GM12878 (cell line): Measurements from ENCODE around the gene EPB41. TPM values are rescaled to one million over a fixed set of nuclear protein-coding genes. Genes with fewer than 3 reads are reported as not detected.

ENCODE experiments used
- ASH2L ChIP-seq: fragments of 300-600, 200-600 bp; sonication (generic); IDR thresholded peaks from 2 replicates; pipeline ENCODE4 v1.6.1; 2017; ENCODE audit warnings: low read depth, mild to moderate bottlenecking, borderline replicate concordance
- ESRRA ChIP-seq: IDR thresholded peaks from 2 replicates; pipeline ENCODE4 v1.6.1; 2012; ENCODE audit warnings: mild to moderate bottlenecking, low read length, improper control_type of control experiment
- ETV6 ChIP-seq, 2 experiments: fragments of 450-650 bp in 1 of 2; IDR thresholded peaks in 1 of 2; conservative IDR thresholded peaks in 1 of 2; 2 replicates each; pipeline ENCODE4 v1.6.1; 2014; ENCODE audit warnings: antibody characterized with exemption in 1 of 2, borderline replicate concordance in 1 of 2, low read depth in 1 of 2, mild to moderate bottlenecking in 1 of 2, moderate library complexity in 1 of 2
- EZH2 ChIP-seq: IDR thresholded peaks from 2 replicates; pipeline ENCODE4 v1.6.1; 2012; ENCODE audit warnings: low read depth, mild to moderate bottlenecking, control low read depth, inconsistent platforms, low read length, borderline replicate concordance; ENCODE audit not compliant: control insufficient read depth
- HCFC1 ChIP-seq: fragments of 150-350 bp; IDR thresholded peaks from 2 replicates; pipeline ENCODE4 v1.6.1; 2014; ENCODE audit warnings: low read length
- HDAC2 ChIP-seq: fragments of 200-600 bp; sonication (generic); IDR thresholded peaks from 2 replicates; pipeline ENCODE4 v1.6.1; 2017
- IKZF1 ChIP-seq: fragments of 450-650 bp; conservative IDR thresholded peaks from 2 replicates; pipeline ENCODE4 v1.6.1; 2017; ENCODE audit warnings: antibody characterized with exemption, mild to moderate bottlenecking
- IKZF2 ChIP-seq, 2 experiments: fragments of 450-650 bp; IDR thresholded peaks; 2 replicates each; pipeline ENCODE4 v1.6.1; 2017; ENCODE audit warnings: mild to moderate bottlenecking in 2 of 2, moderate library complexity in 2 of 2
- JUND ChIP-seq: IDR thresholded peaks from 2 replicates; pipeline ENCODE4 v1.6.1; 2012; ENCODE audit warnings: low read depth, mild to moderate bottlenecking, low read length, improper control_type of control experiment, moderate library complexity
- SMC3 ChIP-seq: IDR thresholded peaks from 2 replicates; pipeline ENCODE4 v1.6.1; 2011; ENCODE audit warnings: low read length, improper control_type of control experiment, borderline replicate concordance
- SREBF1 ChIP-seq: IDR thresholded peaks from 2 replicates; pipeline ENCODE4 v1.6.1; 2012; ENCODE audit warnings: mild to moderate bottlenecking, low read length
- SRF ChIP-seq, 2 experiments: IDR thresholded peaks; 2 replicates each; pipeline ENCODE4 v1.6.1; 2011; ENCODE audit warnings: low read depth in 2 of 2, low read length in 2 of 2, mild to moderate bottlenecking in 1 of 2, moderate library complexity in 1 of 2
- STAT3 ChIP-seq: IDR thresholded peaks from 2 replicates; pipeline ENCODE4 v1.6.1; 2011; ENCODE audit warnings: low read depth, low read length, improper control_type of control experiment
- YBX1 ChIP-seq: fragments of 450-650 bp; IDR thresholded peaks from 2 replicates; pipeline ENCODE4 v1.6.1; 2016; ENCODE audit warnings: antibody characterized with exemption
- ZNF384 ChIP-seq: IDR thresholded peaks from 2 replicates; pipeline ENCODE4 v1.6.1; 2012; ENCODE audit warnings: low read depth, mild to moderate bottlenecking, low read length, improper control_type of control experiment, borderline replicate concordance
- polyA plus RNA-seq, 11 experiments: library from polyadenylated mRNA; depleted of rRNA in 4 of 11; unstranded in 6 of 11; stranded (reverse) in 5 of 11; fragments of >200 nt; fragmentation: Nextera tagmentation in 4 of 11; fragmentation: Illumina TruSeq in 1 of 11; extraction: Ambion mirVana in 4 of 11; extraction: Trizol in 1 of 11; gene quantifications; 1 replicate in 1 of 11; 2 replicates in 10 of 11; pipeline versions ENCODE4 v1.2.1 to v1.2.3, GENCODE V29; 2011 to 2016; ENCODE audit warnings: inconsistent platforms in 2 of 11, missing spikeins in 2 of 11, low read depth in 1 of 11
- total RNA-seq, 4 experiments: library from RNA; depleted of rRNA in 3 of 4; stranded (reverse); fragments of >200 nt in 3 of 4; fragmentation: Illumina TruSeq in 1 of 4; extraction: Trizol in 1 of 4; gene quantifications; 2 replicates each; pipeline versions ENCODE4 v1.2.1 to v1.2.3, GENCODE V29; 2013 to 2021
- TF ChIP-seq, protein P1 (sequence below): fragments of 450-650 bp; IDR thresholded peaks from 2 replicates; pipeline ENCODE4 v1.6.1; 2014; ENCODE audit warnings: mild to moderate bottlenecking
- TF ChIP-seq, protein P2 (sequence below): fragments of 450-650 bp; IDR thresholded peaks from 2 replicates; pipeline ENCODE4 v1.6.1; 2017; ENCODE audit warnings: mild to moderate bottlenecking, moderate library complexity
- TF ChIP-seq, protein P3 (sequence below): fragments of 450-650 bp; conservative IDR thresholded peaks from 2 replicates; pipeline ENCODE4 v1.6.1; 2017; ENCODE audit warnings: mild to moderate bottlenecking, moderate library complexity
- TF ChIP-seq, protein P4 (sequence below): fragments of 450-650 bp; IDR thresholded peaks from 2 replicates; pipeline ENCODE4 v1.6.1; 2016; ENCODE audit warnings: mild to moderate bottlenecking, moderate library complexity, borderline replicate concordance

The EPB41 gene
- total and polyA plus RNA-seq, 10 of the 15 experiments (the other 5 are each of a cell fraction or from before 2014, with no cell fraction given): 1.1 to 77.6 (median 58.8) TPM

DNA sequence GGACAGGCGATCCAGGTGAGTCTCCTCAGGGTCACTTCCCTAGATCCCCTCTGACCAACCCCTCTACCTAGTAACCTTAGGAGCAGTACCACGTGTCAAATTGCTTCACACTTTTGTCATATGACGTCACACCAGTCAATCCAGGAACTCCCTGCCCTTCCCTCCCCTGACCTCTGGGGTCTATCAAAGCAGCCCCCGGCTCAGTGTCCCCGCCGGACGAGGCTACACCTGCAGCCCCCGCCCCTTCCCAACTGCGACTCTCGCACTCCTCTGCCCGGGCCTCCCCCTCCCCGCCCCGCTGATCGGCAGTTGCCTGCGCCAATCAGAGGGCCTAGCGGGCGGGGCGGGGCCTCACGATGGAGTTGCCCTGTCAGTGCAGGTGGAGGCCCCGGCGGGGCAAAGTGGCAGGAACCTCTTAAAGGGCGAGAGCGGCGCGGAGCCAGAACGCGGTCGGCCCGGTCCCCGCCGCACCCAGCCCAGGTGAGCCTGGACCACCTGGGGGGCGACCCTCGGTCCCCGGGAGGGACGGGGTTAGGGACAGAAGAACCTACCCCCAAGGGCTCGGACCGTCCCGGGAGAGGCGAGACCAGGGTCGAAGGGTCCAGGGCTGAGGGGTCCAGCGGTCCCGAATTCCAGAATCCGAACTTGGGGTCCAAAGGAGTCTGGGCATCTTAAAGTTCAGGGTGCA, 27.5 kb upstream of the EPB41 start (continued):
- TF ChIP-seq, protein P1, sequence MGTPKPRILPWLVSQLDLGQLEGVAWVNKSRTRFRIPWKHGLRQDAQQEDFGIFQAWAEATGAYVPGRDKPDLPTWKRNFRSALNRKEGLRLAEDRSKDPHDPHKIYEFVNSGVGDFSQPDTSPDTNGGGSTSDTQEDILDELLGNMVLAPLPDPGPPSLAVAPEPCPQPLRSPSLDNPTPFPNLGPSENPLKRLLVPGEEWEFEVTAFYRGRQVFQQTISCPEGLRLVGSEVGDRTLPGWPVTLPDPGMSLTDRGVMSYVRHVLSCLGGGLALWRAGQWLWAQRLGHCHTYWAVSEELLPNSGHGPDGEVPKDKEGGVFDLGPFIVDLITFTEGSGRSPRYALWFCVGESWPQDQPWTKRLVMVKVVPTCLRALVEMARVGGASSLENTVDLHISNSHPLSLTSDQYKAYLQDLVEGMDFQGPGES: peak; percentile 60
- no peak for TF ChIP-seq STAT3
- TF ChIP-seq EZH2: no peak
- TF ChIP-seq ESRRA: no peak
- no peak for TF ChIP-seq SREBF1
- TF ChIP-seq YBX1: no peak
- TF ChIP-seq ZNF384: no peak
- TF ChIP-seq, protein P2, sequence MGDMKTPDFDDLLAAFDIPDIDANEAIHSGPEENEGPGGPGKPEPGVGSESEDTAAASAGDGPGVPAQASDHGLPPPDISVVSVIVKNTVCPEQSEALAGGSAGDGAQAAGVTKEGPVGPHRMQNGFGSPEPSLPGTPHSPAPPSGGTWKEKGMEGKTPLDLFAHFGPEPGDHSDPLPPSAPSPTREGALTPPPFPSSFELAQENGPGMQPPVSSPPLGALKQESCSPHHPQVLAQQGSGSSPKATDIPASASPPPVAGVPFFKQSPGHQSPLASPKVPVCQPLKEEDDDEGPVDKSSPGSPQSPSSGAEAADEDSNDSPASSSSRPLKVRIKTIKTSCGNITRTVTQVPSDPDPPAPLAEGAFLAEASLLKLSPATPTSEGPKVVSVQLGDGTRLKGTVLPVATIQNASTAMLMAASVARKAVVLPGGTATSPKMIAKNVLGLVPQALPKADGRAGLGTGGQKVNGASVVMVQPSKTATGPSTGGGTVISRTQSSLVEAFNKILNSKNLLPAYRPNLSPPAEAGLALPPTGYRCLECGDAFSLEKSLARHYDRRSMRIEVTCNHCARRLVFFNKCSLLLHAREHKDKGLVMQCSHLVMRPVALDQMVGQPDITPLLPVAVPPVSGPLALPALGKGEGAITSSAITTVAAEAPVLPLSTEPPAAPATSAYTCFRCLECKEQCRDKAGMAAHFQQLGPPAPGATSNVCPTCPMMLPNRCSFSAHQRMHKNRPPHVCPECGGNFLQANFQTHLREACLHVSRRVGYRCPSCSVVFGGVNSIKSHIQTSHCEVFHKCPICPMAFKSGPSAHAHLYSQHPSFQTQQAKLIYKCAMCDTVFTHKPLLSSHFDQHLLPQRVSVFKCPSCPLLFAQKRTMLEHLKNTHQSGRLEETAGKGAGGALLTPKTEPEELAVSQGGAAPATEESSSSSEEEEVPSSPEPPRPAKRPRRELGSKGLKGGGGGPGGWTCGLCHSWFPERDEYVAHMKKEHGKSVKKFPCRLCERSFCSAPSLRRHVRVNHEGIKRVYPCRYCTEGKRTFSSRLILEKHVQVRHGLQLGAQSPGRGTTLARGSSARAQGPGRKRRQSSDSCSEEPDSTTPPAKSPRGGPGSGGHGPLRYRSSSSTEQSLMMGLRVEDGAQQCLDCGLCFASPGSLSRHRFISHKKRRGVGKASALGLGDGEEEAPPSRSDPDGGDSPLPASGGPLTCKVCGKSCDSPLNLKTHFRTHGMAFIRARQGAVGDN: peak; percentile 82
- TF ChIP-seq ETV6 (conservative IDR thresholded peaks at IDR 0.05 in 1 of 2, IDR thresholded peaks at IDR 0.05 in 1 of 2; ENCODE audit: borderline replicate concordance in 1 of 2, low read depth in 1 of 2): no peak
- TF ChIP-seq IKZF2 (IDR thresholded peaks at IDR 0.05): no peak
- TF ChIP-seq SMC3: no peak
- TF ChIP-seq, protein P3, sequence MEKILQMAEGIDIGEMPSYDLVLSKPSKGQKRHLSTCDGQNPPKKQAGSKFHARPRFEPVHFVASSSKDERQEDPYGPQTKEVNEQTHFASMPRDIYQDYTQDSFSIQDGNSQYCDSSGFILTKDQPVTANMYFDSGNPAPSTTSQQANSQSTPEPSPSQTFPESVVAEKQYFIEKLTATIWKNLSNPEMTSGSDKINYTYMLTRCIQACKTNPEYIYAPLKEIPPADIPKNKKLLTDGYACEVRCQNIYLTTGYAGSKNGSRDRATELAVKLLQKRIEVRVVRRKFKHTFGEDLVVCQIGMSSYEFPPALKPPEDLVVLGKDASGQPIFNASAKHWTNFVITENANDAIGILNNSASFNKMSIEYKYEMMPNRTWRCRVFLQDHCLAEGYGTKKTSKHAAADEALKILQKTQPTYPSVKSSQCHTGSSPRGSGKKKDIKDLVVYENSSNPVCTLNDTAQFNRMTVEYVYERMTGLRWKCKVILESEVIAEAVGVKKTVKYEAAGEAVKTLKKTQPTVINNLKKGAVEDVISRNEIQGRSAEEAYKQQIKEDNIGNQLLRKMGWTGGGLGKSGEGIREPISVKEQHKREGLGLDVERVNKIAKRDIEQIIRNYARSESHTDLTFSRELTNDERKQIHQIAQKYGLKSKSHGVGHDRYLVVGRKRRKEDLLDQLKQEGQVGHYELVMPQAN: peak; percentile 59; the same call in 1 of the 2 replicates
- no peak for TF ChIP-seq ASH2L
- TF ChIP-seq, protein P4, sequence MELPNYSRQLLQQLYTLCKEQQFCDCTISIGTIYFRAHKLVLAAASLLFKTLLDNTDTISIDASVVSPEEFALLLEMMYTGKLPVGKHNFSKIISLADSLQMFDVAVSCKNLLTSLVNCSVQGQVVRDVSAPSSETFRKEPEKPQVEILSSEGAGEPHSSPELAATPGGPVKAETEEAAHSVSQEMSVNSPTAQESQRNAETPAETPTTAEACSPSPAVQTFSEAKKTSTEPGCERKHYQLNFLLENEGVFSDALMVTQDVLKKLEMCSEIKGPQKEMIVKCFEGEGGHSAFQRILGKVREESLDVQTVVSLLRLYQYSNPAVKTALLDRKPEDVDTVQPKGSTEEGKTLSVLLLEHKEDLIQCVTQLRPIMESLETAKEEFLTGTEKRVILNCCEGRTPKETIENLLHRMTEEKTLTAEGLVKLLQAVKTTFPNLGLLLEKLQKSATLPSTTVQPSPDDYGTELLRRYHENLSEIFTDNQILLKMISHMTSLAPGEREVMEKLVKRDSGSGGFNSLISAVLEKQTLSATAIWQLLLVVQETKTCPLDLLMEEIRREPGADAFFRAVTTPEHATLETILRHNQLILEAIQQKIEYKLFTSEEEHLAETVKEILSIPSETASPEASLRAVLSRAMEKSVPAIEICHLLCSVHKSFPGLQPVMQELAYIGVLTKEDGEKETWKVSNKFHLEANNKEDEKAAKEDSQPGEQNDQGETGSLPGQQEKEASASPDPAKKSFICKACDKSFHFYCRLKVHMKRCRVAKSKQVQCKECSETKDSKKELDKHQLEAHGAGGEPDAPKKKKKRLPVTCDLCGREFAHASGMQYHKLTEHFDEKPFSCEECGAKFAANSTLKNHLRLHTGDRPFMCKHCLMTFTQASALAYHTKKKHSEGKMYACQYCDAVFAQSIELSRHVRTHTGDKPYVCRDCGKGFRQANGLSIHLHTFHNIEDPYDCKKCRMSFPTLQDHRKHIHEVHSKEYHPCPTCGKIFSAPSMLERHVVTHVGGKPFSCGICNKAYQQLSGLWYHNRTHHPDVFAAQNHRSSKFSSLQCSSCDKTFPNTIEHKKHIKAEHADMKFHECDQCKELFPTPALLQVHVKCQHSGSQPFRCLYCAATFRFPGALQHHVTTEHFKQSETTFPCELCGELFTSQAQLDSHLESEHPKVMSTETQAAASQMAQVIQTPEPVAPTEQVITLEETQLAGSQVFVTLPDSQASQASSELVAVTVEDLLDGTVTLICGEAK: no peak
- TF ChIP-seq HDAC2: no peak
- no peak for TF ChIP-seq SRF (IDR thresholded peaks at IDR 0.05; ENCODE audit: low read depth in 2 of 2, low read length in 2 of 2)
- no peak for TF ChIP-seq JUND
- TF ChIP-seq HCFC1: no peak
- TF ChIP-seq IKZF1: peak; percentile 27; the same call in 1 of the 2 replicates
